GM12878 (cell line): Measurements from ENCODE around the gene MAPKAP1.

Source experiments
- CREB1 ChIP-seq: IDR thresholded peaks from 2 replicates; pipeline ENCODE4 v1.6.1; 2012; ENCODE audit warnings: low read depth, mild to moderate bottlenecking, inconsistent platforms
- CREM ChIP-seq: IDR thresholded peaks from 2 replicates; pipeline ENCODE4 v1.6.1; 2014; ENCODE audit warnings: antibody characterized with exemption, low read depth
- CTCF ChIP-seq, 3 experiments: IDR thresholded peaks in 2 of 3; conservative IDR thresholded peaks in 1 of 3; 2 replicates each; pipeline ENCODE4 v1.5.1; 2011; ENCODE audit warnings: low read depth in 3 of 3, low read length in 3 of 3, mild to moderate bottlenecking in 3 of 3, control low read depth in 2 of 3, moderate library complexity in 2 of 3, inconsistent platforms in 1 of 3, mixed read lengths in 1 of 3; ENCODE audit not compliant: control insufficient read depth in 2 of 3, insufficient read depth in 1 of 3; ENCODE audit errors: extremely low read depth in 1 of 3
- EZH2 ChIP-seq: IDR thresholded peaks from 2 replicates; pipeline ENCODE4 v1.6.1; 2012; ENCODE audit warnings: low read depth, mild to moderate bottlenecking, control low read depth, inconsistent platforms, low read length, borderline replicate concordance; ENCODE audit not compliant: control insufficient read depth
- GABPA ChIP-seq: IDR thresholded peaks from 2 replicates; pipeline ENCODE4 v1.6.1; 2014; ENCODE audit warnings: antibody characterized with exemption, low read depth, mild to moderate bottlenecking, inconsistent platforms
- POLR2A ChIP-seq: IDR thresholded peaks from 2 replicates; pipeline ENCODE4 v1.6.1; 2011; ENCODE audit warnings: low read depth, mild to moderate bottlenecking, low read length
- POLR2AphosphoS2 ChIP-seq: IDR thresholded peaks from 2 replicates; pipeline ENCODE4 v1.6.1; 2011; ENCODE audit warnings: low read depth, mild to moderate bottlenecking, low read length, improper control_type of control experiment, moderate library complexity
- POLR2AphosphoS5 ChIP-seq: IDR thresholded peaks from 2 replicates; pipeline ENCODE4 v1.6.1; 2011; ENCODE audit warnings: mild to moderate bottlenecking, low read length, inconsistent platforms
- RFX5 ChIP-seq: IDR thresholded peaks from 2 replicates; pipeline ENCODE4 v1.6.1; 2011; ENCODE audit warnings: low read depth, low read length, improper control_type of control experiment
- SMC3 ChIP-seq: IDR thresholded peaks from 2 replicates; pipeline ENCODE4 v1.6.1; 2011; ENCODE audit warnings: low read length, improper control_type of control experiment, borderline replicate concordance
- SP1 ChIP-seq: IDR thresholded peaks from one replicate; pipeline ENCODE4 v1.6.1; 2011; ENCODE audit warnings: low read depth, low read length
- ZNF274 ChIP-seq: IDR thresholded peaks from one replicate; pipeline ENCODE4 v1.8.0; 2011; ENCODE audit not compliant: insufficient read length, insufficient read depth
- ZZZ3 ChIP-seq: IDR thresholded peaks from 2 replicates; pipeline ENCODE4 v1.6.1; 2011; ENCODE audit warnings: low read depth; ENCODE audit not compliant: control insufficient read depth, insufficient read length
- TF ChIP-seq, protein P1 (sequence below): fragments of 150-350 bp; IDR thresholded peaks from 2 replicates; pipeline ENCODE4 v1.6.1; 2014; ENCODE audit warnings: mild to moderate bottlenecking, low read depth, low read length

DNA sequence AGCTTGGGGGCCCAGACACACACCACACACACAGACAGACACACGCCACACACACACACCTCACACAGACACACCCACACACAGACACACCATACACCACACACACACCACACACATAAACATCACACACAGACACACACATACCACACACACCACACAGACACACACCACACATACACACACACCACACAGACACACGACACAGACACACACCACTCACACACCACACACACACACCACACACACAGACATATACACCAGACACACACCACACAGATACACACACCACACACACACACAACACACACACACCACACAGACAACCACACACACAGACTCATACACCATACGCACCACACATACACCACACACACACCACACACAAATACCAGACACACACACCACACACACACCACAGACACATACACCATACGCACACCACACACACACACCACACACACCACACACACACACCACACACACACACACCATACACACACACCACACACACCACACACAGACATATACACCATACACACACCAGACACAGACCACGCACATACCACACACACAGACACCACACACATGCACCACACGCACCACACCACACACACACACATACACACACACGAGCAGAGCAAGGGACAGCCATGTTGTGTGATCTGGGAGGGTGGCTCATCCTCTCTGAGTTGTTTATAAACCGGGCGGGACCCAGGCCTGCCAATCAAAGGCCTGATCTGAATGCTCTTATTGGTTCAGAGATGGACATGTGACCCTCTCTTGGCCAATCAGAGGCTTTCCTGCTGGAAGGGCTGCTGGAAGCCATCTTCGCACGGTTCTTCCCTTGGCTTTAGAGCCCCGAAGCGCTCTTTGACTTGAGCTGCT lies 297.1 kb downstream of the MAPKAP1 start:
- no peak for TF ChIP-seq POLR2AphosphoS5
- TF ChIP-seq GABPA = no peak
- TF ChIP-seq CTCF (IDR thresholded peaks at IDR 0.05 in 2 of 3, conservative IDR thresholded peaks at IDR 0.05 in 1 of 3; ENCODE audit: control insufficient read depth in 2 of 3, extremely low read depth in 1 of 3, insufficient read depth in 1 of 3, low read depth in 3 of 3, low read length in 3 of 3) = no peak
- TF ChIP-seq SP1 = peak; percentile 42
- TF ChIP-seq CREB1 = no peak
- no peak for TF ChIP-seq ZNF274
- TF ChIP-seq EZH2 = no peak
- no peak for TF ChIP-seq POLR2A
- no peak for TF ChIP-seq CREM
- TF ChIP-seq RFX5 = no peak
- TF ChIP-seq SMC3 = no peak
- TF ChIP-seq ZZZ3 = no peak
- no peak for TF ChIP-seq POLR2AphosphoS2
- TF ChIP-seq, protein P1, sequence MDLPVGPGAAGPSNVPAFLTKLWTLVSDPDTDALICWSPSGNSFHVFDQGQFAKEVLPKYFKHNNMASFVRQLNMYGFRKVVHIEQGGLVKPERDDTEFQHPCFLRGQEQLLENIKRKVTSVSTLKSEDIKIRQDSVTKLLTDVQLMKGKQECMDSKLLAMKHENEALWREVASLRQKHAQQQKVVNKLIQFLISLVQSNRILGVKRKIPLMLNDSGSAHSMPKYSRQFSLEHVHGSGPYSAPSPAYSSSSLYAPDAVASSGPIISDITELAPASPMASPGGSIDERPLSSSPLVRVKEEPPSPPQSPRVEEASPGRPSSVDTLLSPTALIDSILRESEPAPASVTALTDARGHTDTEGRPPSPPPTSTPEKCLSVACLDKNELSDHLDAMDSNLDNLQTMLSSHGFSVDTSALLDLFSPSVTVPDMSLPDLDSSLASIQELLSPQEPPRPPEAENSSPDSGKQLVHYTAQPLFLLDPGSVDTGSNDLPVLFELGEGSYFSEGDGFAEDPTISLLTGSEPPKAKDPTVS = no peak
